ENCODE data around the gene GALNT11. TPM values are rescaled to one million over a fixed set of nuclear protein-coding genes. Genes with fewer than 3 reads are reported as not detected.

Gene GALNT11
- total and polyA plus RNA-seq, 7 donors, result 8.8 to 48.2 (median 35.7) TPM

DNA sequence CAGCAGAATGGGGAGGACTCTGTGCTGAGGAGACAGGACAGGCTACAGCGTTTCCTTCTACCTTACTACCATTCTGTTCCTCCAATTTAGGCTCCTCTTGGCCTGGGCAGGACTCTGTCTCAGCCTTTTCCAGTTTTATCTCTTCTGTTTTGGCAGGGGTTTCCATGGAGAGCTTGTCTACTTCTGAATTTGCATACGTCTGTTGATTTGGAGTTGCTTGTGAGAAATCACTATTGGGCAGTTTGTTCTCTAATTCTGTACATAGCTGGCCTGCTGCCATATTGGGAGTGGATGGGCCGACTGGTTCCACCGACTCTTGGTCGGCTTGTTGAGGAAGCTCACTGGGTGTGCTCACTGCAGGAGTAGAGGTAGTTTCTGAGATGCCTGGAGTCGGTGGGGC is 136.8 kb downstream of the GALNT11 start:
- no peak for DNase-seq
- TF ChIP-seq POLR2AphosphoS5 (IDR thresholded peaks at IDR 0.05), result no peak
- no peak for TF ChIP-seq CTCF (IDR thresholded peaks at IDR 0.05)
- TF ChIP-seq EP300 (IDR thresholded peaks at IDR 0.05), result no peak
- no peak for TF ChIP-seq POLR2A (IDR thresholded peaks at IDR 0.05)
- H3K4me1 ChIP-seq, result peaks cover 0 to 5% (median 0%) of the 10 kb centered on the region in 4 donors
- no peak overlapping the region for H3K4me3 ChIP-seq
- no peaks in the 10 kb centered on the region for H3K9me3 ChIP-seq
- WGBS, 2 donors, result 85 to 91% methylated on average over 6 of the region's 6 CpGs
- H3K36me3 ChIP-seq, result peaks cover 10 to 91% (median 44%) of the 10 kb centered on the region in 4 donors
- intact Hi-C loops (cut with DNase I), result no loop called here
- no peaks in the 10 kb centered on the region for H3K27me3 ChIP-seq
- H3K27ac ChIP-seq, result no peak overlapping the region

Small RNAs within 50 kb of the gene (small RNA-seq; reads per million reads assigned to genes)
- 0 reads per million in 3 donors for gene RF00017

Other genes starting within 250 kb of the GALNT11 start
- 10 to 100 TPM; 37.1 to 51.2 (median 40.1) TPM for gene PRKAG2, start 148.6 kb upstream of the GALNT11 start, total RNA-seq
- gene PRKAG2, start 148.6 kb upstream of the GALNT11 start, polyA plus RNA-seq, result 10 to 100 TPM; 19.2 to 31.9 (median 29.4) TPM
- gene GALNTL5, start 69.2 kb upstream of the GALNT11 start, total RNA-seq, result not detected
- gene GALNTL5, start 69.2 kb upstream of the GALNT11 start, polyA plus RNA-seq, result not detected

All from sigmoid colon (tissue), 7 donors.